ENCODE measurements around the gene ACP6.

Gene ACP6

DNA sequence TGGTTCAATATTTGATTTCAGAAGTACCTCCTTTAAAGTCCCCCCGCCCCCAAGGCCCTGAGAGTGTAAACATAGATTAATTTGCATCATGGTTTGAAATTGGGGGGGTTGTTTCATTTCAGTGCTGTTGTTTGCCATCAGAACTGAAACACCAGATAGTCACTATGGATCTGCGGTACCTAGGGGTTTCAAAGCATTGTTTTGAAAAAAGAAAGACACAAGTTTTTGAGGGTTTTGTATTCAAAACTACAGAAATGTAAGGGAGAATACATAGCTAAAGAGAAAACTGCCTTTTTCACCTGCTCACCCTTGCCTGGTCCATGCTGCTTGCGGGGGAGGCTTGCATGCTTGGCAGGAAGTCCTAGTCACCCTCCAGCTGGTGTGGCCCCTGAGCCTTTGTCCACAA, 59.3 kb downstream of the ACP6 start:
- H3K36me3 ChIP-seq (ENCODE audit: insufficient read depth, low read length) = peaks cover 63% of the 10 kb centered on the region
- no peaks in the 10 kb centered on the region for H3K27me3 ChIP-seq (ENCODE audit: insufficient read depth, low read length)
- H3K9me2 ChIP-seq (ENCODE audit: low read depth, low read length) = no peaks in the 10 kb centered on the region
- no peaks in the 10 kb centered on the region for H4K20me1 ChIP-seq (ENCODE audit: insufficient read depth, low read length)
- H3K9me3 ChIP-seq (ENCODE audit: low read length) = no peaks in the 10 kb centered on the region
- H2AFZ ChIP-seq (ENCODE audit: low read length) = no peak overlapping the region
- H3F3A ChIP-seq (ENCODE audit: insufficient read depth, low read length) = no peaks in the 10 kb centered on the region
- TF ChIP-seq, protein P1, sequence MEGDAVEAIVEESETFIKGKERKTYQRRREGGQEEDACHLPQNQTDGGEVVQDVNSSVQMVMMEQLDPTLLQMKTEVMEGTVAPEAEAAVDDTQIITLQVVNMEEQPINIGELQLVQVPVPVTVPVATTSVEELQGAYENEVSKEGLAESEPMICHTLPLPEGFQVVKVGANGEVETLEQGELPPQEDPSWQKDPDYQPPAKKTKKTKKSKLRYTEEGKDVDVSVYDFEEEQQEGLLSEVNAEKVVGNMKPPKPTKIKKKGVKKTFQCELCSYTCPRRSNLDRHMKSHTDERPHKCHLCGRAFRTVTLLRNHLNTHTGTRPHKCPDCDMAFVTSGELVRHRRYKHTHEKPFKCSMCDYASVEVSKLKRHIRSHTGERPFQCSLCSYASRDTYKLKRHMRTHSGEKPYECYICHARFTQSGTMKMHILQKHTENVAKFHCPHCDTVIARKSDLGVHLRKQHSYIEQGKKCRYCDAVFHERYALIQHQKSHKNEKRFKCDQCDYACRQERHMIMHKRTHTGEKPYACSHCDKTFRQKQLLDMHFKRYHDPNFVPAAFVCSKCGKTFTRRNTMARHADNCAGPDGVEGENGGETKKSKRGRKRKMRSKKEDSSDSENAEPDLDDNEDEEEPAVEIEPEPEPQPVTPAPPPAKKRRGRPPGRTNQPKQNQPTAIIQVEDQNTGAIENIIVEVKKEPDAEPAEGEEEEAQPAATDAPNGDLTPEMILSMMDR (IDR thresholded peaks at IDR 0.05; ENCODE audit: low read length) = no peak
- TF ChIP-seq EZH2 (IDR thresholded peaks at IDR 0.05; ENCODE audit: borderline replicate concordance, low read length) = no peak
- no peaks in the 10 kb centered on the region for H3K4me1 ChIP-seq (ENCODE audit: insufficient read depth, low read length, severe bottlenecking)
- H3K79me2 ChIP-seq (ENCODE audit: insufficient read depth, low read length) = no peaks in the 10 kb centered on the region
- no peak overlapping the region for H3K4me3 ChIP-seq (ENCODE audit: low read depth, low read length, poor library complexity, severe bottlenecking)
- no peak overlapping the region for H3K4me2 ChIP-seq (ENCODE audit: low read length)
- no peak overlapping the region for H3K9ac ChIP-seq (ENCODE audit: low read length)
- no peak overlapping the region for H3K27ac ChIP-seq (ENCODE audit: low read depth, low read length, poor library complexity, severe bottlenecking)

DNA sequence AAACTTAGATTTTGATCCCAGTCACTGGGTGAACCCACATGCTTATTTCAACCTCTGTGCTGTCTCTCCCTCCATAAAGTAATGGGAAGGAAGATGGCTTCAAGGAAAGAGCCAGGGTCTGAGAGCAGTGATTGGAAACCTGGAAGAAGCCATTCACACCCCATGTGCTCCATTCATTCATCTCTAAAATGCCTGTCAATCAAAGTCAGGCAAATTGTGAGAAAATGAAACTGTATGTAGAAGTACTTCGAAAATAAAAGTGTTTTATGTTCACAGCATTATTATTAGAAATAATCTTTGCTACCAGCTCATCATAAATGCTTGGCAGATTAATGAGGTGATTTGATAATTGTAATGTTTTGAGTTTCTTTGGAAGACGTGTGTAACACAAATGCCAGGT, 61.0 kb downstream of the ACP6 start:
- TF ChIP-seq, protein P1 (IDR thresholded peaks at IDR 0.05; ENCODE audit: low read length) = no peak
- no peak for TF ChIP-seq EZH2 (IDR thresholded peaks at IDR 0.05; ENCODE audit: borderline replicate concordance, low read length)
- Histone ChIP-seq H3K27me3 (ENCODE audit: insufficient read depth, low read length) (no peaks in the 10 kb centered on the region), H2AFZ (ENCODE audit: low read length) (no peak overlapping the region), H3F3A (ENCODE audit: insufficient read depth, low read length) (no peaks in the 10 kb centered on the region), H3K79me2 (ENCODE audit: insufficient read depth, low read length) (no peaks in the 10 kb centered on the region), H3K9ac (ENCODE audit: low read length) (no peak overlapping the region), H3K4me1 (ENCODE audit: insufficient read depth, low read length, severe bottlenecking) (no peaks in the 10 kb centered on the region), H3K36me3 (ENCODE audit: insufficient read depth, low read length) (peaks cover 53% of the 10 kb centered on the region), H3K4me3 (ENCODE audit: low read depth, low read length, poor library complexity, severe bottlenecking) (no peak overlapping the region), H4K20me1 (ENCODE audit: insufficient read depth, low read length) (no peaks in the 10 kb centered on the region), H3K9me3 (ENCODE audit: low read length) (no peaks in the 10 kb centered on the region), H3K9me2 (ENCODE audit: low read depth, low read length) (no peaks in the 10 kb centered on the region), H3K27ac (ENCODE audit: low read depth, low read length, poor library complexity, severe bottlenecking) (no peak overlapping the region), H3K4me2 (ENCODE audit: low read length) (no peak overlapping the region)

DNA sequence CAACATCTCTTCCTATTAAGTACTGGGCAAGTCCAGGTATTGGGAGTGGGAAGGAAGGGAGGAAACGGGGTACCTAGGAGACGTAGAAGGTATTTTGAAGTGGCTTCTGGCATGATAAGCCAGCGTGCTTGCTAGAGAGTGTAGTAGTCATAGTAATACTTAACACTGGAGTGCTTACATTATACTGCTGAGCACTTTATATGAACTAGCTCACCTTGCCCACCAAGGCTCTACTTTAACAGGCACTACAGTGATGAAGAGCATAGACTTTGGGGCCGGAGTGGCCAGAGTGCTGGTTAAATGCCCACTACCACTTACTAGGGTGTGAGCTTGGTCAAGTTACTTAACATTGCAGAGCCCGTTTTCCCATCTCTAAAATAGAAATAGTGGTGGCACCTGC, 61.7 kb downstream of the ACP6 start:
- Histone ChIP-seq H3K27me3 (ENCODE audit: insufficient read depth, low read length) (no peaks in the 10 kb centered on the region), H3K36me3 (ENCODE audit: insufficient read depth, low read length) (peaks cover 45% of the 10 kb centered on the region), H3K9me3 (ENCODE audit: low read length) (no peaks in the 10 kb centered on the region), H3K9ac (ENCODE audit: low read length) (no peak overlapping the region), H3K79me2 (ENCODE audit: insufficient read depth, low read length) (no peaks in the 10 kb centered on the region), H3K27ac (ENCODE audit: low read depth, low read length, poor library complexity, severe bottlenecking) (no peak overlapping the region), H4K20me1 (ENCODE audit: insufficient read depth, low read length) (no peaks in the 10 kb centered on the region), H3F3A (ENCODE audit: insufficient read depth, low read length) (no peaks in the 10 kb centered on the region), H3K4me1 (ENCODE audit: insufficient read depth, low read length, severe bottlenecking) (peaks cover 3% of the 10 kb centered on the region), H2AFZ (ENCODE audit: low read length) (no peak overlapping the region), H3K4me2 (ENCODE audit: low read length) (no peak overlapping the region), H3K4me3 (ENCODE audit: low read depth, low read length, poor library complexity, severe bottlenecking) (no peak overlapping the region), H3K9me2 (ENCODE audit: low read depth, low read length) (no peaks in the 10 kb centered on the region)
- TF ChIP-seq, protein P1 (IDR thresholded peaks at IDR 0.05; ENCODE audit: low read length) = no peak
- TF ChIP-seq EZH2 (IDR thresholded peaks at IDR 0.05; ENCODE audit: borderline replicate concordance, low read length) = no peak

All from OCI-LY1 (cell line).